HG02885 (cell line): ENCODE data around the gene CCL17.
A peak's percentile ranks its signal among the peaks of the same experiment; 100 is the strongest.

Experiments
- ATAC-seq: cut with Tn5 transposase; IDR thresholded peaks from one replicate; pipeline ENCODE4 v1.9.1; 2021; ENCODE audit warnings: mild to moderate bottlenecking; ENCODE audit not compliant: unreplicated experiment, poor library complexity

CCL17 gene

DNA sequence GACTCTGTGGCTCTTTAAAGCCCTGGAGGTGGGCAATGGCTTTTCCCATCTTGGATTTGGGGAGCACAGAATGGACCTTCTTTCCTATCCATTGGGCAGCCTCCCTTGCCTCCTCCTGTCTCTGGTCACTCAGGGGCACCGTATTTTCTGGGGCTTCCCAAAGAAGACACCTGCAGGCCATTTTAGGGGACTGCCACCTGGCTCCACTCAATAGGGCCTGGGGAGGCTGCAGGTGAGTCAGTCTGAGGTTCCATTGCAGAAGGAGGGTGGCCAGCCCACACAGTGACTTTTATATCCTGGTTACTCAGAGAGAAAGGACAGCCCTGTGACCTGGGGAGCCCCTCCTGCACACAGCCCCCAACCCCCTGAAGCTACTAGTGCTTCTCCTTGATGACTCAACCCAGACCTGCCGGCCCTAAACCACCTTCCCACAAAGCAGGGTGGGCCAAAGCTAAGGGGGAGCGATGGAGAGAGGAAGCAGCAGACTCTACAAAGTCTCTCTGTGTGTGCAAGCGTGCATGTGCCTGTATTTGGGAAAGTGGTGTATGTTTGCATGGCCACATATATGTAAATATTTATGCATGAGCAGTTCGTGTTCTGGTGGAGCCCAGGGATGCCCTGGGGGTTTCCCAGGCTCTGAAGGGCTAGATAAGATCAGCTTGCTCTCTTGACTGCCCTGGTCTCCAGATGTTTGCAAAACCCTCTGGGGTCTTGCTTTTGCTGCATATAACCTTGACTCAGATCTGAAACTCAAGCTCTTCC, 27.3 kb upstream of the CCL17 start:
- peak; percentile 84 for ATAC-seq

GRCh38 chr16:57379579-57379978, 25.0 kb upstream of the CCL17 start:
- no peak for ATAC-seq

DNA sequence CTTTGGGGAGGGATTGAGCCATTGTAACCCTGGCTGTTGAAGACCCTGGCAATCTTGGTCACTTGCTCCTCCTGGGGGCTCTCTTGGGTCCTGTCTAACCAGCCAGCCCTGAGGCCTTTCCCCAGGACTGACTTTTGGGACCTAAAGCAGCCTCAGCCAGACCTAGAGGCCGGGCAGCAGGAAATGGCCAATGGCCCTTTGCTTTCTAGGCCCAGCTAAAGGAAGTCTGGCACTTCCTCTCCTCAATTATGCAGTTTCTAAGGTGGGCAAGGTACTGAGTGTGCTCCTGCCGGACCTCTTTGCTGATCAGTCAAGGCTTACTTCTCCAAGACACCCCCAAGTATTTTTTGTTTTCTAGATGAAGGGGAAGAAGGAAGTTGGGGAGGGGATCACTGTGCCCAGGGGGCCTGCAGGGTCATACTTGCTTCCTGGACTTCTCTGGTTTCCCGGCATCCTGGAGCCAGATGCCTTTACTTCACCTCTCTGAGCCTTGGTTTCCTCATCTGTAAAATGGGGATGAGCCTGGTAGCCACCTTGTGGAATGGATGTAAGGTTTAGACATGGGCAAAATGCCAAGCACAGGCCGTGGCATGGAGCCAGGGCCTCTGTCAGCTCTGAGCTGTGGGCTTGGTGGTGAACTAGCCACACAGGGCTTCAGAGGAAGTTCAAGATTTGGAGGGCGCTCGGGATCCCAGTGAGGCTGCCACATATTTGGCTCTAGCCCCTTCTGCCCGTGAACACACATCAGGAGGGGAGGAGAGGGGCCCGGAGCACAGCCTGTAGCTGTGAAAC, 23.7 kb upstream of the CCL17 start:
- ATAC-seq = no peak

- no peak for ATAC-seq
Measured at GRCh38 chr16:57381791-57382534, 22.6 kb upstream of the CCL17 start.

DNA sequence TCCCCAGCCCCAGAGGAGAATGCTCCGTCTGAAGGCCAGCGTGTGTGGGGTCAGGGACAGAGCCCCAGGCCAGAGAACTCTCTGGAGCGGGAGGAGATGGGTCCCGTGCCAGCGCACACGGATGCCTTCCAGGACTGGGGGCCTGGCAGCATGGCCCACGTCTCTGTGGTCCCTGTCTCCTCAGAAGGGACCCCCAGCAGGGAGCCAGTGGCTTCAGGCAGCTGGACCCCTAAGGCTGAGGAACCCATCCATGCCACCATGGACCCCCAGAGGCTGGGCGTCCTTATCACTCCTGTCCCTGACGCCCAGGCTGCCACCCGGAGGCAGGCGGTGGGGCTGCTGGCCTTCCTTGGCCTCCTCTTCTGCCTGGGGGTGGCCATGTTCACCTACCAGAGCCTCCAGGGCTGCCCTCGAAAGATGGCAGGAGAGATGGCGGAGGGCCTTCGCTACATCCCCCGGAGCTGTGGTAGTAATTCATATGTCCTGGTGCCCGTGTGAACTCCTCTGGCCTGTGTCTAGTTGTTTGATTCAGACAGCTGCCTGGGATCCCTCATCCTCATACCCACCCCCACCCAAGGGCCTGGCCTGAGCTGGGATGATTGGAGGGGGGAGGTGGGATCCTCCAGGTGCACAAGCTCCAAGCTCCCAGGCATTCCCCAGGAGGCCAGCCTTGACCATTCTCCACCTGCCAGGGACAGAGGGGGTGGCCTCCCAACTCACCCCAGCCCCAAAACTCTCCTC, 21.9 kb upstream of the CCL17 start:
- no peak for ATAC-seq

GRCh38 chr16:57383276-57384247, 21.0 kb upstream of the CCL17 start:
- no peak for ATAC-seq

DNA sequence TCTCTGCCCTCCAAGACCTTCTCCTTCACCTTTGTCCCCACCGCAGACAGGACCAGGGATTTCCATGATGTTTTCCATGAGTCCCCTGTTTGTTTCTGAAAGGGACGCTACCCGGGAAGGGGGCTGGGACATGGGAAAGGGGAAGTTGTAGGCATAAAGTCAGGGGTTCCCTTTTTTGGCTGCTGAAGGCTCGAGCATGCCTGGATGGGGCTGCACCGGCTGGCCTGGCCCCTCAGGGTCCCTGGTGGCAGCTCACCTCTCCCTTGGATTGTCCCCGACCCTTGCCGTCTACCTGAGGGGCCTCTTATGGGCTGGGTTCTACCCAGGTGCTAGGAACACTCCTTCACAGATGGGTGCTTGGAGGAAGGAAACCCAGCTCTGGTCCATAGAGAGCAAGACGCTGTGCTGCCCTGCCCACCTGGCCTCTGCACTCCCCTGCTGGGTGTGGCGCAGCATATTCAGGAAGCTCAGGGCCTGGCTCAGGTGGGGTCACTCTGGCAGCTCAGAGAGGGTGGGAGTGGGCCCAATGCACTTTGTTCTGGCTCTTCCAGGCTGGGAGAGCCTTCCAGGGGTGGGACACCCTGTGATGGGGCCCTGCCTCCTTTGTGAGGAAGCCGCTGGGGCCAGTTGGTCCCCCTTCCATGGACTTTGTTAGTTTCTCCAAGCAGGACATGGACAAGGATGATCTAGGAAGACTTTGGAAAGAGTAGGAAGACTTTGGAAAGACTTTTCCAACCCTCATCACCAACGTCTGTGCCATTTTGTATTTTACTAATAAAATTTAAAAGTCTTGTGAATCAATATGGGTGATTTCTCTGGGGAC, 20.1 kb upstream of the CCL17 start:
- ATAC-seq = no peak

DNA sequence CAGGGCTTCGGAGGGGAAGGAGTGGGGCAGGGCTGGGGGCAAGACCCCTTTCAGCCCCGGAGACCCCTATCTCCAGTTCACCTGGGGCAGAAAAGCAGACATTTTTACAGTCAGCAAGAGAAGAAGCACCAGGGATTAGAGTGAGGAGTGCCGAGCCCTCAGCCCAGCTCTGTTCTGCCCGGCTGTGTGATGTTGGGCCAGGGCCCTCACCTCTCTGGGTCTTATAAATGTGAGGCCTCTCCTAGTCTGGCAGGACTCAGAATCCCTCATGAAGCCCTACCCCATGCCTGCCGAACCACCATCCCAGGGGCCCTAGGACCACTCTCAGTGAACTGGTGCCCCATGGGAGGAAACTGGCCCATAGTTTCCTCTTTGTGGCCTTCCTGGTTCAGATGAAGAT, 19.5 kb upstream of the CCL17 start:
- no peak for ATAC-seq

GRCh38 chr16:57386381-57386951, 18.1 kb upstream of the CCL17 start:
- ATAC-seq = no peak

DNA sequence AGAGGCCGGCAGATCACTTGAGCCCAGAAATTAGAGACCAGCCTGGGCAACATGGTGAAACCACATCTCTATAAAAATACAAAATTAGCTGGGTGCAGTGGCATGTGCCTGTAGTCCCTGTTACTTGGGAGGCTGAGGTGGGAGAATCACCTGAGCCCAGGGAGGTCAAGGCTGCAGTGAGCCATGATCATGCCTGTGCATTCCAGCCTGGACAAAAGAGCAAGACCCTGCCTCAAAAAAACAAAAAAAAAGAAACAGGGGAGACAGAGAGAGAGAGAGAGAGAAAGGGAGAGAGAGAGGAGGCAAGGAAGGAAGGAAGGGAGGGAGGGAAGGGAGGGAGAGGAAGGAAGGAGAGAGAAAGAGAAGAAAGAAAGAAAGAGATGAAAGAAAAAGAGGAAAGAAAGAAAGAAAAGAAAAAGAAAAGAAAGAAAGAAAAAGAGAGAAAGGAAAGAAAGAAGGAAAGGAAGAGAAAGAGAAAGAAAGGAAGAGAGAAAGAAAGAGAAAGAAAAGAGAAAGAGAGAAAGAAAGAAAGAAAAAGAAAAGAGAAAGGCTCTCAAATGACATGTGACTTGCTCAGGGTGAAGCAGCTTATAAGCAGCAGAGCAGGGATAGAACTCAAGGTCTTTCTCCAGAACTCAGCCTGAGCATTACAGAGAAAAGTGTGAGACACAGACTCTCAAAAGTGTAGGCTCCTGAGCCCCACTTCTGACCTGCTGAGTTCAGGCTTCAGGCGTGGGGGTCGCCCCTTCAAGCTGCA, 16.8 kb upstream of the CCL17 start:
- peak; percentile 36 for ATAC-seq

- ATAC-seq = peak; percentile 48
Measured at GRCh38 chr16:57388359-57389086, 16.0 kb upstream of the CCL17 start.

DNA sequence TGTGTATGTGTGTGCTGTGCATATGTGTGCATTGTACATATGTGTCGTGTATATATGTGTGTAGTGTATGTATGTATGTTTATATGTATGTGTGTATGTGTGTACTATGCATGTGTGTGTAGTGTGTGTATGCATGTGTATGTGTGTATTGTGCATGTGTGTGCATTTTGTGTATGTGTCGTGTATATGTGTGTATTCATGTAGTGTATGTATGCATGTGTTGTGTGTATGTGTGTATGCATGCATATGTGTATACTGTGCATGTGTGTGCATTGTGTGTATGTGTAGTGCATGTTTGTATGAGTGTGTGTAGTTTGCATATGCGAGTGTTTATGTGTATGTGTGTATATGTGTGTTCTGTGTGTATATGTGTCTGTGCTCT, 15.5 kb upstream of the CCL17 start:
- no peak for ATAC-seq

- no peak for ATAC-seq
Measured at GRCh38 chr16:57390636-57391295, 13.8 kb upstream of the CCL17 start.

DNA sequence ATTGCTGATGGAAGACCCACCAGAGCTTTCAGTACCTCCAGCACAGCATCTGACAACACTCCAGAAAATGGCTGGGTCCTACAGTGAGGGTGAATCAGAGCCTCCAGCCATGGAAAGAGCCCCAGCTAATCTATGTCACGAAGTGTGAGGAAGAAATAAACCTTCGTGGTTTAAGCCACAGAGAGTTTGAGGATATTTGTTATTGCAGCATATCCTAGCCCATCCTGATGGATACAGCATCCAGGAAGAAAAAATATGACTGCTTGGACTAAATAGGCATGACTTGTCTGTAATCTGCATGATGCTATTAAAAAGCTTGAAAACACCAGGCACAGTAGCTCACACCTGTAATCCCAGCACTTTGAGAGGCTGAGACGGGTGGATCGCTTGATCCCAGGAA, 13.3 kb upstream of the CCL17 start:
- no peak for ATAC-seq

GRCh38 chr16:57391708-57392107, 12.9 kb upstream of the CCL17 start:
- ATAC-seq = no peak

- no peak for ATAC-seq
Measured at GRCh38 chr16:57392694-57393093, 11.9 kb upstream of the CCL17 start.
